Progenitor cell of endocrine pancreas (in vitro differentiated cells): Measurements from ENCODE around the gene HHIPL1. TPM values are rescaled to one million over a fixed set of nuclear protein-coding genes. Genes with fewer than 3 reads are reported as not detected.

Experiments used
- DNase-seq: peaks from one replicate; pipeline ENCODE4 v3.0.0; 2021; ENCODE audit warnings: low spot score; ENCODE audit not compliant: unreplicated experiment
- H3K27ac Mint-ChIP-seq: 2 replicates; pipeline ENCODE4 v1.8.0; 2021; ENCODE audit warnings: mild to moderate bottlenecking, moderate library complexity, mixed read lengths
- H3K27me3 Mint-ChIP-seq: 2 replicates; pipeline ENCODE4 v1.8.0; 2021; ENCODE audit warnings: mixed read lengths
- H3K36me3 Mint-ChIP-seq: 2 replicates; pipeline ENCODE4 v1.8.0; 2022; ENCODE audit warnings: mixed read lengths; ENCODE audit not compliant: insufficient read depth
- H3K4me1 Mint-ChIP-seq: 2 replicates; pipeline ENCODE4 v1.8.0; 2021; ENCODE audit warnings: low read depth, mixed read lengths
- H3K4me3 Mint-ChIP-seq: 2 replicates; pipeline ENCODE4 v1.8.0; 2021; ENCODE audit warnings: low read depth, mild to moderate bottlenecking, moderate library complexity, mixed read lengths
- H3K9me3 Mint-ChIP-seq: 2 replicates; pipeline ENCODE4 v1.8.0; 2021; ENCODE audit warnings: low read depth, mixed read lengths
- total RNA-seq: library from RNA; stranded (reverse); gene quantifications from 2 replicates; pipeline ENCODE4 v1.2.1, GENCODE V29; 2021
- TF ChIP-seq, protein P1 (sequence below): fragments of 200-600 bp; sonication (generic); IDR thresholded peaks from one replicate; pipeline ENCODE4 v1.5.0; 2021; ENCODE audit warnings: antibody characterized with exemption, mild to moderate bottlenecking; ENCODE audit not compliant: unreplicated experiment

The HHIPL1 gene
- total RNA-seq, 1 donor from 2014 or later = 0.65 TPM

DNA sequence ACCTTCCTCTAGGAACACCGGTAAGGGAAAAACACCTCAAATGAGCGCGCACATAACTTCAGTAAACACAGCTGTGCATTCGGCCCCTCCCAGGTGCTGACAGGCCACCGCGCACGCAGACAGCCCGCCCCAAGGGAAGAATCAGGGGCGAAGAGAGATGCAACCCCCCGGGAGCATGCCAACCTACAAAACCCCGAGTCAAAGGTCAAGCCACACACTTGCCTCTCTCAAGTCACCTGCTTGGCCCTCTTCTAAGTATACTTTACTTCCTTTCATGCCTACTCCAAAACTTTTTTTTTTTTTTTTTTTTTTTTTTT, 36.9 kb downstream of the HHIPL1 start:
- no peaks in the 10 kb centered on the region for H3K36me3 Mint-ChIP-seq
- no peak for DNase-seq
- H3K4me3 Mint-ChIP-seq = peak overlapping the region; percentile 9
- peaks cover 1% of the 10 kb centered on the region for H3K4me1 Mint-ChIP-seq
- peaks cover 30% of the 10 kb centered on the region for H3K27me3 Mint-ChIP-seq
- TF ChIP-seq, protein P1, sequence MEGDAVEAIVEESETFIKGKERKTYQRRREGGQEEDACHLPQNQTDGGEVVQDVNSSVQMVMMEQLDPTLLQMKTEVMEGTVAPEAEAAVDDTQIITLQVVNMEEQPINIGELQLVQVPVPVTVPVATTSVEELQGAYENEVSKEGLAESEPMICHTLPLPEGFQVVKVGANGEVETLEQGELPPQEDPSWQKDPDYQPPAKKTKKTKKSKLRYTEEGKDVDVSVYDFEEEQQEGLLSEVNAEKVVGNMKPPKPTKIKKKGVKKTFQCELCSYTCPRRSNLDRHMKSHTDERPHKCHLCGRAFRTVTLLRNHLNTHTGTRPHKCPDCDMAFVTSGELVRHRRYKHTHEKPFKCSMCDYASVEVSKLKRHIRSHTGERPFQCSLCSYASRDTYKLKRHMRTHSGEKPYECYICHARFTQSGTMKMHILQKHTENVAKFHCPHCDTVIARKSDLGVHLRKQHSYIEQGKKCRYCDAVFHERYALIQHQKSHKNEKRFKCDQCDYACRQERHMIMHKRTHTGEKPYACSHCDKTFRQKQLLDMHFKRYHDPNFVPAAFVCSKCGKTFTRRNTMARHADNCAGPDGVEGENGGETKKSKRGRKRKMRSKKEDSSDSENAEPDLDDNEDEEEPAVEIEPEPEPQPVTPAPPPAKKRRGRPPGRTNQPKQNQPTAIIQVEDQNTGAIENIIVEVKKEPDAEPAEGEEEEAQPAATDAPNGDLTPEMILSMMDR = no peak
- peaks cover 3% of the 10 kb centered on the region for H3K9me3 Mint-ChIP-seq
- no peak overlapping the region for H3K27ac Mint-ChIP-seq

DNA sequence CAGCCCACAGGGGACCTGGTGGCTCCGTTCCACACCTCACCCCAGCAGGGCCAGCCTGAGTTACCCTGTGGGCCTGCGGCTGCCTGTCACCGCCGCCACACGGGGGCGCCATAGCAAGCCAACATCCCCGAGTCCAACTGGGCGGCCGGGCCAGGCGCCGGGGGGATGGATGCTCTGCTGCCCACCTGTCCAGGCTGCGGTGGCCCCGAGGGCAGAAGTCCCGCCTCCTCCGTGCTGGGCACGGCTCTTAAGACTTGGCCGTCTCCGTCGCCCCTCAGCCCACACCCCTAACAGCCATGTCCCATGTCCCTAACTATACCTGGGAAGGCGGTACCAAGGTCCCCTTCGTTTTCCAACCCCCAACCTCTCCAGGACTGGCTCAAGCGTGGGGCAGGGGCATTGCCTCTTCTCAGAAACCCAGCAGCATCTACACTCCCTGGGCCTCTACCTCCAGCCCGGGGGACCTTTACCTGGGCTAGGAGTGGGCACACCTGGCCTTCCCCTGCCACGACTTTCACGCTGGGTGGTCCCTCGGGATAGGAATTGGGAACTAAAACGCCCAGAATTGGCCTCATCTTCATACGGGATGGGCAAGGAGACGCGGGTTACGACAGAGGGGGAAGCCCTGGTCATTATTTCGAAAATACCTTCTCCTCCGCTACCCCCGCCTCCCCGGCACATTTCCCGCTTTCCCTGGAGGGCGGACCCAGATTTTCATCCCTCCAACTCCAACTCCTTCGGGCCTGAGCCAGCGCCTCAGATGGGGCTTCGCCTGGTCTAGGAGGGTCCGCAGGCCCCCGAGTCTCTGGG, 38.1 kb downstream of the HHIPL1 start:
- peaks cover 1% of the 10 kb centered on the region for H3K4me1 Mint-ChIP-seq
- peak overlapping the region; percentile 87 for H3K4me3 Mint-ChIP-seq
- peak; percentile 85 for DNase-seq
- H3K27ac Mint-ChIP-seq = peak overlapping the region; percentile 42
- TF ChIP-seq, protein P1 = peak; percentile 95
- H3K36me3 Mint-ChIP-seq = no peaks in the 10 kb centered on the region
- peaks cover 3% of the 10 kb centered on the region for H3K9me3 Mint-ChIP-seq
- peaks cover 40% of the 10 kb centered on the region for H3K27me3 Mint-ChIP-seq

DNA sequence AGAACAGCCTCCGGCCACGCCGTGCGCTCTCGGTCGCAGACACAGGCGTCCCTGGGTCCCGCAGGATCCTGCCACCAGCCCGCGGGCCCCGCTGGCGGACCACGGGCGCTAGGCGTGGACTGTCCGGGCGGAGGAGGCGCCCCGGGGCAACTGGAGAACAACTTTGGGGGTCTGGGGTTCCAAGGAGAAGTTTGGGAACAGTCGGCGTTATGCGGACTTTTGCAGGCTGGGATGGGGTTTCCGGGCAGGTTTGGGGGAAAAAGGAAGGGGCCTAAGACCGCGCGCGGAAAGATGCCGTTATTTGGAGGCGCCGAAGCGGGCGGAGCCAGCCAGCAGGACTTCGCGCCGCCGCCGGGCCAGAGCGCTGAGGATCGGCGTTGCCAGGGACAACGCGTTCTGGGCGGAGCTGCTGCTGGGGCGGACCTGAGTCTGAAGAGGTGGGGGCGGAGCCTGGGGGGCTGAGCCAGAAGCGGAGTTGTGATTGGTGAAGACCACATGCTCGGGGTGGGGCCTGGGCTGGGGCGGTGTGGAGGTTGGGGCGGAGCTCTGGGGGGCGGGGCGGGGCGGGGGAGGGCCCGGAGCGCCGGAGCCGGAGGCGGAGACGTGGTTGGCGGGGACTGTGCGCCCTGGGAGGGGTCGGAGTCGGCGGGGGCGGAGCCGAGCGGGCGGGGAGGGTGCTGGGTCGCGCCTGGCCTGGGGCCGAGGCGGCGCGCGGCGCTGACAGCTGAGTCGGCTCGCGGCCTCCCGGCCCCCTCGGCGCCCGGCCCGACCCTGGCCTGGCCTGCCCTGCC, 38.9 kb downstream of the HHIPL1 start, which contains the start of gene CYP46A1:
Gene CYP46A1, plus strand, starts transcription at position 680 of the 791 bp plus-strand sequence. CDS start 120 bp downstream, outside the sequence.
- Mint-ChIP-seq H3K27ac (peak within 1 kb of the TSS; percentile 81), H3K9me3 (no peaks in the 10 kb centered on the region), H3K36me3 (no peaks in the 10 kb centered on the region), H3K4me1 (peaks cover 1% of the 10 kb centered on the region), H3K4me3 (peak within 1 kb of the TSS; percentile 87), H3K27me3 (peaks cover 37% of the 10 kb centered on the region)
- peak; percentile 98 for DNase-seq
- TF ChIP-seq, protein P1 = no peak

DNA sequence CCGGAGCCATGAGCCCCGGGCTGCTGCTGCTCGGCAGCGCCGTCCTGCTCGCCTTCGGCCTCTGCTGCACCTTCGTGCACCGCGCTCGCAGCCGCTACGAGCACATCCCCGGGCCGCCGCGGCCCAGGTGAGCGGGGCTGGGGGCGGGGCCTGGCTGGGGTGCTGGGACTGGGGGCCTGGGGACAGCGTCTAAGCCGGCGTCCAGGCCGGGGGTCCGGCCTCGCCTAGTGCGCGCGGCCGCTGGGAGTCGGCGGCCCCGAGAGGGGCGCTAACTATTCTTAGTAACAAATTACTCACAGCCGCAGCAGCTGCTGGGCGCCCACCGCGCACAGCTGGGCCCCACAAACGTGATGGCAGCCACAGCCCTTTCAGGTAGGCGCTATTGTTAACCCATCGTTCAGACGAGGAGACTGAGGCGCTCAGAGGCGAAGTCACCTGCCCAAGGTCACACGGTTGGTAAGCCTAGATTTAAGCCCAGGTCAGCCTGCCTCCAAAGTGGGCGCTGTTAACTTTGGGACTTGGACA, 39.5 kb downstream of the HHIPL1 start:
- no peak overlapping the region for H3K27ac Mint-ChIP-seq
- TF ChIP-seq, protein P1 = no peak
- H3K4me1 Mint-ChIP-seq = peaks cover 1% of the 10 kb centered on the region

DNA sequence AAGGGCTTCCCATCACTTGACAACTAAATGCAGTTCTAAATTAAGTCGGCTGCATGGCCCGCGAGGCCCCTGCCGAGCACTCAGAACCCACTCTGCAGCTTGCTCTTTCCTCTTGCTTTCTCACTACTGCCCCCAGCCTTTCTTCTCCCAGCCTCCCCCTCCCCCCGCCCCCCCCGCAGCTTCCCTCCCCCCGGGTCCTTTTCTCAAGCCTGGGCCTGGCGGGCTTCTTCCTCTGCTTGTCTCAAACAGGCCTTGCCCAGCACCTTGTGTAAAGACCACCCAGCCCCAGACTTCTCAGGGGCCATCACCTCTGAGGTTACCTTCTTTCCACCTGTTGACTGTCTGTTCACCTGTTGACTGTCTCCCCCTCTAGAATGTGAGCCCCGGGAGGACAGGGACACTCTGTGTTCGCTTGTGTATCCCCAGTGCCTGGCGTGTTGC, 40.2 kb downstream of the HHIPL1 start:
- TF ChIP-seq, protein P1 = no peak
- Mint-ChIP-seq H3K4me3 (peak overlapping the region; percentile 67), H3K27me3 (peaks cover 42% of the 10 kb centered on the region), H3K27ac (no peak overlapping the region), H3K36me3 (no peaks in the 10 kb centered on the region), H3K9me3 (no peaks in the 10 kb centered on the region), H3K4me1 (peaks cover 1% of the 10 kb centered on the region)
- no peak for DNase-seq

More for the DNA sequence above, 39.5 kb downstream of the HHIPL1 start:
- Mint-ChIP-seq H3K4me3 (peak overlapping the region; percentile 67), H3K36me3 (no peaks in the 10 kb centered on the region), H3K27me3 (peaks cover 37% of the 10 kb centered on the region), H3K9me3 (no peaks in the 10 kb centered on the region)
- no peak for DNase-seq
